NCI-H2107 treated with DMSO at 0.1 percent for 48 hours (cell line): ENCODE measurements around the gene ALB.

Experiments used
- DNase-seq: peaks from one replicate; lab custom pipeline; 2025; ENCODE audit not compliant: unreplicated experiment; lab: John Stamatoyannopoulos, UW

The ALB gene

GRCh38 chr4:73450398-73451004 lies 46.4 kb downstream of the ALB start:
- DNase-seq, result peak; percentile 62

- DNase-seq, result peak; percentile 85
Measured at GRCh38 chr4:73451404-73451803, 47.3 kb downstream of the ALB start.

GRCh38 chr4:73451981-73452747 lies 48.1 kb downstream of the ALB start:
- no peak for DNase-seq

- no peak for DNase-seq
Measured at GRCh38 chr4:73452953-73453700, 49.0 kb downstream of the ALB start.

- DNase-seq, result no peak
Measured at GRCh38 chr4:73453701-73454005, 49.6 kb downstream of the ALB start.

- no peak for DNase-seq
Measured at GRCh38 chr4:73454920-73455319, 50.8 kb downstream of the ALB start.

- no peak for DNase-seq
Measured at GRCh38 chr4:73456177-73457022, 52.3 kb downstream of the ALB start.

- DNase-seq, result no peak
Measured at GRCh38 chr4:73458184-73459047, 54.3 kb downstream of the ALB start.

GRCh38 chr4:73459048-73459421 lies 54.9 kb downstream of the ALB start:
- DNase-seq, result no peak

- DNase-seq, result no peak
Measured at GRCh38 chr4:73460913-73461522, 56.9 kb downstream of the ALB start.

GRCh38 chr4:73468170-73468569 lies 64.1 kb downstream of the ALB start:
- DNase-seq, result no peak

- no peak for DNase-seq
Measured at GRCh38 chr4:73470728-73471127, 66.6 kb downstream of the ALB start.
